Measurements from ENCODE around the gene SLC27A3.

Gene SLC27A3

DNA sequence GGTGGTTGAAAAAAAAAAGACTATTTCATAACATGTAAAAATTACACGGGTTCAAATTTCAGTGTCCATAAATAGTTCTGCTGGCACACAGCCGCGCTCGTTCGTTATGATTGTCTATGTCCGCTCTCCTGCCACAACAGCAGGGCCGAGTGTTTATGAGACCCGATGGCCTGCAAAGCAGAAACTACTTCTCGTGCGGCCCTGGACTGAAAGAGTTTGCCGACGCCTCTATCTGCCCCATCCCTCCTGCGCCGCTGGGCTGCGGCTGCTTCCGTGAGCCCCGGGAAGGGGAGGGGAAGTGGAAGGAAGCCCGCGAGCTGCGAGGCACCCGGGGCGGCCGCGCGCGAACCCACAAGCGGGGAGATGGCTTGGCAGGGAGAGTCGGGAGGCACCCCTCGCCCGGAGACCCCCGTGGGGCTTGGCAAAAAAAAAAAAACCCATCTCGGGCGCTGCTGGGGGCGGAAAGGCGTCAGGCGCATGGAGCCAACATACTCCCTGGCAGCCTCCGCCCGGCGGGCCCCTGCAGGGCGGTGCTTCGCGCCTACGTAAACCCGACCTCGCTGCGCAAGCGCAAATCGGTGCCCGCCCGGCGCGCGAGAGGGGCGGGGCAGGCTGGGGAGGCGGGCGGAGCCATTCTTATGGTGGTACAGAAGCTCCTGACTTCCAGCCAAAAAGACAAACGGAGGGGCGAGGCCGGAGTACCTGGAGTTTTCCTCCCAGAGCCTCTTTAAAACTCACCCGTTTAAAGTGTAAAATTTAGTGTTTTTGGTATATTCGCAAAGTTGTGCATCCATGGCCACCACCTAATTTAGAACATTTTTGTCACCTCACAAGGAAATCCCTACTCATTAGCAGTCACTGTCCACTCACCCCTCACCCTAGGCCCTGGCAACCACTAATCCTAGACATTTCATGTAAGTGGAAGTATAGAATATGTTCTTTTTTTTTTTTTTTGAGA lies 8.3 kb downstream of the SLC27A3 start:
- peak; percentile 8 to 66 for DNase-seq

DNA sequence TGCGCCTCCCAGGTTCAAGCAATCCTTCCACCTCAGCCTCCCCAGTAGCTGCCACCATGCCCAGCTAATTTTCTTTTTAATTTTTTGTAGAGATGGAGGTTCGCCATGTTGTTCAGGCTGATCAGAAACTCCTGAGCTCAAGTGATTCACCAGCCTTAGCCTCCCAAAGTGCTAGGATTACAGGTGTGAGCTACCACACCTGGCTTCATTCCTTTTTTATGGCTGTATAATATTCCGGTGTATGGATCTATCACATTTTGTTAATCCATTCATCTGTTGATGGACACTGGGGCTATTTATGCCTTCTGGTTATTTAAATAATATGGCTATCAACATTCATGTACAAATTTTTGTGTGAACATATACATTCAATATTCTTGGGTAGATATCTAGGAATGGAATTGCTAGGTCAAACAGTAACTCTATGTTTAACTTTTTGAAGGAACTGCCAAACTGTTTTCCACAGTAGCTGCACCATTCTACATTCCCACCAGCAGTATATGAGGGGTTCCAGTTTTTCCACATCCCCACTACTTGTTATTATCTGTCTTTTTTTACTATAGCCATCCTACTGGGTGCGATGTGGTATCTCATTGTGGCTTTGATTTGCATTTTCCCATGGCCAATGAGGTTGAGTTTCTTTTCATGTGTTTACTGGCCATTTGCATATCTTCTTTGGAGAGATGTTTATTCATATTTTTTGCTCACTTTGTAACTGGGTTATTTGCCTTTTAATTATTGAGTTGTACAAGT lies 11.0 kb downstream of the SLC27A3 start:
- DNase-seq, result no peak

DNA sequence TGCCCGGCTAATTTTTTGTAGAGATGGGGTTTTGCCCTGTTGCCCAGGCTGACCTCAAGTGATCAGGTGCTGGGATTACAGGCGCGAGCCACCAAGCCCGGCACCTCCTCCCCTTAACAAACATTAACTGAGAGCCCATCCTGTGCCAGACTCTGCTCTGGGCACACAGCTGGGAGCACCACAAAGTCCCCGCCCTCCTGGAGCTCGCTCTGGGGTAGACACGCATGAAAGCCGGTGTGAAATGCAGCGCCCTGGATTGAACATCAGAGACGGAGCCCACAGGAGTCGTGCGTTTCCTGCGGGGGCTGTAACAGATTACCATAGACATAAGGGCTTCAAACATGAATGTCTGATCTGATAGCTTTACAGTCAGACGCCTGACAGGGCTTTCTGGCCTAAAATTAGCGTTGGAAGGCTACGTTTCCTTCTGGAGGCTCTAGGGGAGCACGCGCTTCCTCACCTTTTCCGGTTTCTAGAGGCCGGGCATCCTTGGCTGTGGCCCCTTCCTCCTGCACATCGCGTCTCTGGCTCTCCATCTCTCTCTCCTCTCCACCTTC lies 14.3 kb downstream of the SLC27A3 start:
- DNase-seq, result no peak

DNA sequence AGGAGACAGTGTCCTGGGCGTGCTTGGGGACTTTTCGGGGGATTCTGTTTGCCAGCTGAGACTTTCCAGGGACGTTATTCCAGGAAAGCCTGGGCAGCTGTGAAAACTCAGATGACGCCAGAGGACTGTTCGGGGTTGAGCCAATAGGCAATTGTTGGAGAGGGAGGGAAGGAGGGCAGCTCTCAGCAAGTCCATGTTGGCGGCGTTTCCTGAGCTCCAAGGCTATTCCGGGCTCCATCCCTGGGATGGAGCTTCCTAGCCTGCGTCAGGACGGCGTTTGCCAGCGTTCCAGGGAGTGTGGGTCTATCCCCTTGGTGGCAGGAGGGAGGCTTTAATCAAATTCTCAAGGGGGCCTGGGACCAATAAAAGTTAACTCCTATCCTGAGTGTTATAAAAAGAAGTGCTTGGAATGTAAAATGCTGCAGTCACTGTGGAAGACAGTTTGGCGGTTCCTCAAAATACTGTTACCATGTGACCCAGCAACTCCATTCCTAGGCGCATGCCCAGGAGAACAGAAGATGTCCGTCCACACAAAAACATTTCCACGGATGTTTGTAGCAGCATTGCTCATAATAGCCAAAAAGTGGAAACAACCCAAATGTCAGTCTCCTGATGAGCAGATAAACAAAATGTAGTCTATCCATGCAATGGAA lies 15.2 kb downstream of the SLC27A3 start:
- no peak for DNase-seq

DNA sequence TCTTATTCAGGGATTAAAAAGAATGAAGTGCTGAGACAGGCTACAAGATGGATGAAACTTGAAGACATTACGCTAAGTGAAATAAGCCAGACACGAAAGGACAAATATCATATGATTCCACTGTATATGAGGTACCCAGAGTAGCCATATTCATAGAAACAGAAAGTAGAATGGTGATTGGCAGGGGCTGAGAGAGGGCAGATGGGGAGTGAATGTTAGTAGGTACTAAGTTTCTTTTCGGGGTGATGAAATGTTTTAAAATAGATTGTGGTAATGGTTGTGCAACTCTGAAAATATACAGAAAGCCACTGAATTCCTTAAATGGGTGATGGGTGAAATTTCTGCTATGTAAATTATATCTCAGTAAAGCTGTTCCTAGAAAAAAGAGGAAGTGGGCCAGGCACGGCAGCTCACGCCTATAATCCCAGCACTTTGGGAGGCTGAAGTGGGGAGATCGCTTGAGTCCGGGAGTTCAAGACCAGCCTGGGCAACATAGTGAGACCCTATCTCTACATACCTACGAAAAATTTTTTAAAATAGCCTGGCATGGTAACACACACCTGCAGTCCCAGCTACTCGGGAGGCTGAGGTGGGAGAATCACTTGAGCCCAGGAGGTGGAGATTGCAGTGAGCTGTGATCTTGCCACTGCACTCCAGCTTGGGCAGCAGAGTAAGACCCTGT lies 15.9 kb downstream of the SLC27A3 start:
- no peak for DNase-seq

DNA sequence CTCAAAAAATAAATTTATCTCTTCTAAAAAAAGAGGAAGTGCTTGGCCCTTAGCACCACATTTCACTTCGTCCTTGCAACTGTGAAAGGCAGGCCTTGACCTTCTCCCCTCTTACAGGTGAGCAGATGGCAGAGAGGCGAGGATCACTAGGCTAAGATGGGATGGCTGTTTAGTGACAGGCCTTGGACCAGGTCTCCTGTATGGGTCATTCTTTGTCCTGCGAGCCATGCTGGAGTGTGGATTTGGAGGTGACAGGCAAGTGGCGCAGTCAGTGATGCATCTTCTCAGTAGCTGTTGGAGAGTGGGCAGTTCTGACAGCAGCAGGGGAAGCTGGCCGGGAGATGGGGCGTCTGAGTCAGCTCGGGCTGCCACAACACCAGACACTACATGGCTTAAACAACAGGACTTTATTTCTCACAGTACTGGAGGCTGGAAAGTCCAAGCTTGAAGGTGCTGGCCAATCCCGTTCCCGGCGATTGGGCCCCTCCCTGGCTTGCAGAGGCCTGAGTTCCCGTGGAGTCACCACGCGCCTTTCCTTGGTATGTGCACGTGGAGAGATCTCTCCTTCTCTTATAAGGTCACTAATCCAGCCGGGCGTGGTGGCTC lies 16.5 kb downstream of the SLC27A3 start:
- no peak for DNase-seq

DNA sequence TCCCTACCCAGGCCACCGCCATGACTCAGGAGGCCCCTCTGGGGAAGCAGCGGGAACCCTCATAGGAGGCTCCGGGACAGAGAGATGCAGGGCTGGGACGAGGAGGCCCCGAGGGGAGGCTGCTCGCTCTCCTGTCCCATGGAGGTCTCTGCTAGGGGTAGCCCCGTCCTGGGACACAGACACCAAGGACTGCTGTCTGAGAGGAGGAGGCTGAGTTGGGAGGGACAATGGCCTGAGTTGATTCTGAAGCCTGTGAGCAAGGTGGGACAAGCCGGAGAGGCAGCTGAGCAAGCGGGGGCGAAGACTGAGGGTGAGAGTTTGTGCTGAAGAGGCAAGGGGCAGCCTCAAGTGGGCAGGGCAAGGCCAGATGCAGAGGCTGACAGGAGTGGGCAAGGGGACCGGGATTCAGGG lies 17.4 kb downstream of the SLC27A3 start:
- DNase-seq, result no peak

DNA sequence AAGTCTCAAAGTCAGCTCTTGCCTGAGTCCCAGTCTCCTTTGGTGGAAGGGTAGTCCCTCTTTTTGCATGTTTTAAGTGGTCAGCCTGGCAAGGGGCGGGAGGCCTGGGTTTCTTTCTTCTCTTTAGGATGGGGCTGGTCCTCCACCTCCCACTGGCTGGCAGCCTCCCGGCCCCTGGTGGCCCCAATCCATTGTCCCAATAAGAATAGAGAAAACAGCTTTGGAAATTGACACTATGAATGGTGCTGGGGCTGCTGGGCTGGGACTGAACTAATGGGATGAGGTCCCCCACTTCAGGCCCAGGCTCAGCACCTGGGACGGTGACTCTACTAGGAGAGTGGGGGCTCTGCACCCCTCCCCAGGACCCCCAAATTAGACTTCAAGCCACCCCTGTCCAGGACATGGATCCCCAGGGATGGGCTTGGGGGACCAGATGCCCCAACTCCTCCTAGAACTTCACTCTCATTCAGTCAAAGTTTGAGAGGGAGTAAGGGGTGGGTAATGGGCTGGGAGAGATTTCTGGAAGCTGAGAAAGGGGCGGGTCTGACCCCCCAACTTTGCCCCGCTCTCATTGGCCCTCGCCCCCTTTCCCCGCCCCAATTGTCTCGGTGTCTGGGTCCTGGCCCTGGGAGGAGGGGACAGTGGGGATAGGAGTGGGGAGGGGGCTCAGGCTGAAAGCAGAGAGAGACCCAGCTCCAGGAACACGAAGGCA lies 18.2 kb downstream of the SLC27A3 start:
- DNase-seq, result no peak

DNA sequence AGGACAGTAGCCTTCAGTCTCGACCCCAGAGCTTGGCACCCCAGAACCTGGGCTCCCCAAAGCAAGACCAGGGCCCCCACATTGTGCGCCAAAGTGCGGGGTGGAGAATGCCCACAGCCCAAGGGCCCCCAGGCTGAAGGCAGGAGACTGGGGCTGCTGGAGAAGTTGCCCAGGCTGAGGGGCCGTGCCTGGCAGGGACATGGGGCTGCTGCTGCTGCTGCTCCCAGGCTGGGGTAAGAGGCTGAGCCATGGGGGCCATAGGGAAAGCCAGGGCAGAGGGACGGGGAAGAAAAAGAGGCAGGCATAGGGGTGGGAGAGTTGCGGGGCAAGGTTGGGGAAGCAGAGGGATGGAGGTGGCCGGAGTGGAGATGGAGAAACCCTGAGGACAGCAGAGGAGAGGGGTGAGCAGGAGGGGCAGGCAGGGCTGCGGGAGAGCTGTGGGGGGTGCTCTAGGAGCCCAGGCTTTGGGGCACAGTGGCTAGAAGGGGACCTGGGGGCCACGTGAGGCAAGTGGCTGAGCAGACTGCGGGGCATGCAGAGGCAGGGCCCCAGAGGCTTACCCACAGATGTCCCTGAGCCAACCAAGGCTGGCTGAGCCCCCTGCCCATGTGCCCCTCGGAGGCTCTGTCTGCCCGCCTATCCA lies 18.9 kb downstream of the SLC27A3 start:
- DNase-seq, result no peak

DNA sequence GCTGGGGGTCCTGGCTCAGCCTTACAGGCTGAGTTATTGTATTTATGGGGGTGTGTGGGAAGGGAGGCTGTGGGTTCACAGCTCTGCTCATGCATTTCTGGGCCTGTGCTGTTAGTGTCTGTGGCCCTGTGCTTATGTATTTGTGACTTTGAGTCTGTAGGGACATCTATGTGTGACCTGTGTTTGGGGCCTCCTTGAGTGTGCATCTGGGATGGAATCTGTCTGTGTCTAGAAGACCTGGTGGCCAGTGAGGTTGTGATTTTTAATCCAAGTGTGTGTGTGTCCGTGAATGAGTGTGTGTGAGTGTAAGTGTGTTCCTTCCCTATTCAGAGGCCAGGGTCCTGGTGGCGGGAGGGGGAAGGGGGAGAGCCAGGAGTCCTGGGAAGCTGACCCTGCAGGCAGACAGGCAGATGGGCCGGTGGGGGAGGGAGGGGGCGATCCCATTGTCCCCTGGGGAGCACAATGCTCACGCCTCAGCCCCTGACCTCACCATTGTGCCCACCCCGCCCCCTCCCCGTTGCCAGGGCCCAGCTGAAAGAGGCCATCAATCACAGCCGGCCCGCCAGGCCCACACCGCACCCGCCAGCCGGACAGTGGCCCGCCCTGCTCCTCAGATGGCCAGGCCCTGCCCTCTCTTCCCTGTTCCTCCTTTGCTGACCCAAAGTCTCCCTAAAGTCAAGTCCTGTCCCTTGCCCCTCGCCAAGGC lies 19.6 kb downstream of the SLC27A3 start:
- no peak for DNase-seq

DNA sequence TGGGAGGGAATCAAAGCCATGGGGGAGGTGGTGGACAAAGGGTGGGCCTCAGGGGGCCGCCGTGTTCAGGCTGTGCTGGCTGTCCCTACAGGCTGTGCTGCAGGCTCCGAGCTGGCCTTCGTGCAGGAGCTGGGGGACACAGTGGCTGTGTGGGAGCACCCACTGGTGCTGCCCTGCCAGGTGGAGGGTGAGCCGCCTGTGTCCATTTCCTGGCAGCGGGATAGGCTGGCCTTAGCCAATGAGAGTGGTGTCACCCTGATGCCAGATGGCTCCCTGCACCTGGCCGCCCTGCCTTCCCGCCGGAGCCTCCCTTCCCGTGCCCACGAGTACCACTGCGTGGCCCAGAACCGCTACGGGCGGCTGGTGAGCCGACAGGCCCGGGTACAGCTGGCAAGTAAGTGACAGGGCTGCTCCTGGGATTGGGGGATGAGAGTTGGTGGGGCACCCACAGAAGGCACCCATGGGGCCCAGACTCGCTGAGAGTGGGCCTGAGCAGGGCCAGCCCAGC lies 20.2 kb downstream of the SLC27A3 start:
- no peak for DNase-seq

DNA sequence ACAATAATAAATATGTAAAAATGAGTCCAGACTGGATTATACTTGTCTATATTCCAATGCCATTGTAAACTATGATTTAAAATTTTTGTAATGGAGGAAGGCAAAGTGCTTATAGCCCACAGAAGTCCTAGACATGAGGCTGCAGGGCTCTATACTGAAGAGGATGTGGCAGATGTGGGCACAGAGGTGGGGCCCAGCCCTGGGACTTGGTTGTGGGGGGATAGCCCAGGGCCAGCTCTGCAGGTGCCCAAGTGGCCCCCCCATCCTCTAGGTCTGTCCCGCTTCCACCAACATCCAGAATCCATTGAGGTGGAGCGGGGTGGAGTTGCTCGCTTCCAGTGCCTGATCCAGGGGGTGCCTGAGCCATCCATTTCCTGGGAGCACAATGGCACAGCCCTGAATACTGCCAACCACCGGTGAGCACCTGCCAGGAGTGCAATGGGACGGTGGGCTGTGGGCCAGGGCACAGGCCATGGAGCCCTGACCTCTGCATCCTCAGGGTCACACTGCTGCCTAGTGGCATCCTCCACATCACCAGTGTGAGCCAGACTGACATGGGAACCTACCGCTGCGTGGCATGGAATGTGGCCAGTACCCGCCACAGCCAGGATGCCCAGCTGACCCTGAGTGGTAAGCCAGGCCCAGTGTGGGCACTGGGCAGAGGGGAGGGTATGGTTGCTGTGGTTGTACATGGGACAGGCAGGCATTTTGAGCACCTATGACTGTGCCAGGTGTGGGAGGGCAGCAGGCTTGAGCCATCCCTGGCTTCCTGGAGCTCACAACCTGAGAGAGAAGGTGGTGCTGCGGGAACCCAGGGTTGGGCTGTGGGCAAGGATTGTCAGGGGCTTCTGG lies 21.0 kb downstream of the SLC27A3 start:
- no peak for DNase-seq

DNA sequence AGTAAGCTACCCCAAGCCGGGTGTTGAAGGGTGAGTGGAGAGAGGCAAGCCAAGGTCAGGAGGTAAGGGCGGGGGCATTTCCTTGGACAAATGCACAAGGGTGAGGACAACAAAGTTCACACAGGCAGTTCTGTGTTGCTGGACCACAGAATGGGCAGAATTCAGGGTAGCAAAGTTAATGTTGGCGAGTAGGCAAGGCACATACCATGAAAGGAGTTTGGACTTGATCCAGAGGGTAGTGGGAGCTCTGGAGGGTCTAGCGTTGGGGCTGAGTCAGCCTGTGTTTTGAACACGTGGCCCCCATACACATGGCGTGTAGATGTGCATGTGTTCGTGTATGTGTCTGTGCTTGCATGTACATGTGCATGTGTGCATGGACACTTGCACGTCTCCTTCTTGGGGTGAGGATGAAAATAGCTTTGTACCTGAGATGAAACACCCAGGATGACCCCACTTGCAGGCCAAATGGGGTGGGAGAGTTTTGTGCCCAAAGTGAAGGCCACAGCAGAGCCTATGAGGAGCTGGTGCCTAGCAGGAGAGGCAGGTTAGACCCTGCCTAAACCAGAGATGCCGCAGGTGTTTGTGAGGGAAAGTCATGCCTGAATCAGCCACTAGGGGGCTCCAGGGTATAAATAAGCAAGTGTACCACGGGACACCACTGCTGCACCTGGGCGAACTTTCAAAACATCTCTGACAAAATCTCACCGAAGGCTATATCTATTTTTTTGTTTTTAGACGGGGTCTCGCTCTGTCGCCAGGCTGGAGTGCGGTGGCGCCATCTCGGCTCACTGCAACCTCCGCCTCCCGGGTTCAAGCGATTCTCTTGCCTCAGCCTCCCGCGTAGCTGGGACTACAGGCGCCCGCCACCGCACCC lies 21.8 kb downstream of the SLC27A3 start:
- peak in 1 of 2 experiments; percentile 32 for DNase-seq

DNA sequence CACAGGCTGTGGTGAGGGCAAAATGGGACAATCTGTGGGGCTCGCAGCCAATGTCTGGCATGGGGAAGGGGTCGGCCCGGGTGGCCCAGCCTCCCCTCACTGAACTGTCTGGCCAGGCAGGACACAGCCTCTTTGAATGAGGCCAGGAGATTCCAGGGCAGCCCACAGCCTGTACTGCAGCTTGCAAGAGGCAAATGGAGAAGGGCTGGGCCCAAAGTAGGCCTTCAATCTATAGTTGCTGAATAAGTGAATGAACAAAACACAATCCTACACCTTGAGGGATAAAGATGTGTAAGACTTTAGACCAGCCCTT lies 23.2 kb downstream of the SLC27A3 start:
- DNase-seq, result no peak

DNA sequence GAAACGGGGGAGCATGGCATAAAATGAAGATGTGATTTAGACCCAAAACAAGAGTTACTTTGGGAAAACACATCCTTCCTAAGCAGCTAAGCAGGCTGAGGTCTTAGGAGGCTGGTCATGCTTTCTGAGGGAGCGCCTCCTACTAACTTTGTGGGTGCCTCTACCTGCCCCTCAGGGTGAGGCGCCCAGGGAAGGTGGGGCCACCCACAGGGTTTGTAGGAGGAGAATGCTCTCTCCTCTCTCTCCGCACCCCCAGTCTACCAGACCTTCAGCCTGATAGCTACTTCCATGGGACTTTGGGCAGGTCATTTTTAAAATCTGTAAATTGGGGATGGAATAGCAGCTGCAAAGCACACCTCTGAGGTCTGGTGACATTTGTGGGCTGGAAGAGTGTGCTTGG lies 23.8 kb downstream of the SLC27A3 start:
- DNase-seq, result no peak

DNA sequence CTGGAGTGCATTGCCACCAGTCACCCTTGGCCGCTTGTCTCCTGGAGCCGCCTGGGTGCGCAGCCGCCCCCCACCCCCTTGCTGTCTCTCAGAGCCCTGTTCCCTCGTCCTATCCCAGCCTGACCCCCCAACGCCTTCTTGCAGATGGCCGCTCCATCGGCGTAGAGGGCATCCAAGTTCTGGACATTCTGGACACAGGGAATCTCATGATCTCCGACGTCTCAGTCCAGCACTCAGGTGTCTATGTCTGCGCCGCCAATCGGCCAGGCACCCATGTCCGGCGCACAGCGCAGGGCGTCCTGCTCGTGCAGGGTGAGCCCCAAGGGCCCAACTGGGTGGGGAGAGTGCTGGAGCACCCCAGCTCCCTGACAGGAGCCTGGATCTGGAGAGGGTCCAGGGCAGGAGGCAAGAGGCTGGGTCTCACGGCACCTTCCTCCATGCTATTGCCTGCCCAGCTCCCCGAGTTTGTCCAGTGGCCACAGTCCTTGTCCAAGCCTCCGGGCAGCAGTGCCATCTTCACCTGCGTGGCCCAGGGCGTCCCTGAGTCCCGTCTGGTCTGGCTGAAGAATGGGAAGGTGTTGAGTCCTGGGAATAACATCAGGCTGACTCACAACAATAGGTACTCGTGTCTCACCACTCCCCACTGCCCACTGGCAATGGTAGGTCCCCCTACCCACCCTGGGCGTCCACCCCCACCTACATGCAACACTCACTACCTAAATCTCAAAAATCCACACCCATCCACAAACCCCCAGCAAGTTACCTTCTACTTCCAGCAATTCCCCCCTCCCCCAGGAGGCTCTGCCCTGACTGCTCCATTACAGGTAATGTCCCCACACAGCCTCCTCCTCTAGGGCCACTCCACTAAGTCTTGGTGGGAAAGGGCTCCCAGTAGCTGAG lies 24.6 kb downstream of the SLC27A3 start:
- DNase-seq, result no peak

DNA sequence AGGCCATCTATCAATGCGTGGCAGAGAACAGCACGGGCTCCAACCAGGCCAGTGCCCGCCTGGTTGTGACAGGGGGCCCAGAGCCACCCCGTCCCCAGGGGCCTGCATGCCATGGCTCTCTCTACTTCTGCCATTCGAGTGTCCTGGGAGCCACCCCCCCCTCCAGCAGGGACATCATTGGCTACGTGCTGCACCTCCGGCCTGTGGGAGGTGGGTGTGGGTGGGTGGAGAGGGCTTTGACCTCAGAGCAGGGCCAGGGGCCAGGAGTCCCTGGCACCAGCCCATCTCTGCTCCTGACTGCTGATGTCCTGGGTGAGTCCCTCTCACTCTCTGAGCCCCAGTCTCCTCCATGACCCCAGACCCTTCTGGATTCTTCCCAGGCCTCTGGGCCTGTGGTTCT lies 25.3 kb downstream of the SLC27A3 start:
- DNase-seq, result no peak
